ENCODE results near the gene MYBL2. TPM values are rescaled to one million over a fixed set of nuclear protein-coding genes. Genes with fewer than 3 reads are reported as not detected.

The MYBL2 gene
- total and polyA plus RNA-seq, 2 donors (not counting 3 experiments of a cell fraction or from before 2014, with no cell fraction given): 35.7 to 105 TPM

DNA sequence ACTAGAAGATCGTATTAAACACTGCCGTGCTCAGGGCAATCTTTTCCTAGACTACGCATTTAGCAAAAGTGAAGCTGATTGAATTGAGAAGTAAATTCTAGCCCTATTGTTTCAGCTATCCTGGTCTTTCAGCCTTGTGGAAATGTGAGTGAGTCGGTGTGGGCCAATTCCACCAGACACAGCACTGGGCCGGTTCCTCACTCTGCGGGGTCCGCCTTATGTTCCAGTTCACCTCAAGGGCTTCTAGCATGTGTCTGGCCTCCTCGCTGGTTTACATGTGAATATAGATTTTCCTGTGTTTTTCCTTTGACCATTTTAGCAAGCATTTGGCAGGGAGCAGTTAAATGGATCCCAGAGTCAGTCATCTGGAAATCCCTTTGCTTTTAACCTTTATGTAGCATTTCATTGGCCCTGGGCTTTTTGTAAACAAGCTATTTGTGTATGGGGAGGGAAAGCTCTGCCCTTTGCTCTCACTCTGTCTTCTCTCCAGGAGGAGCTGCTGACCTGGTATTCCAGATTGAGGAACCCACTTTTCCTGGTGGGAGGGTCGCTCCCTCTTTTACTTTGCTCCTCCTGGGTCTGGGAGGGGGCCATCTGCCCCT, 72.3 kb downstream of the MYBL2 start:
- H3K9me3 ChIP-seq (replicated peaks; ENCODE audit: control insufficient read depth, insufficient read depth, low read length): no peaks in the 10 kb centered on the region
- H3K79me2 ChIP-seq (ENCODE audit: control insufficient read depth, insufficient read depth, low read length): no peaks in the 10 kb centered on the region
- no TSS peak for BruUV-seq (replicated peaks)
- no peak overlapping the region for H2AFZ ChIP-seq (ENCODE audit: low read depth, low read length)
- FAIRE-seq (no peak), DNase-seq (ENCODE audit: low read depth, low spot score) (no peak)
- no peaks in the 10 kb centered on the region for H3K36me3 ChIP-seq (ENCODE audit: control insufficient read depth in 2 of 2, extremely low read depth in 1 of 2, insufficient read depth in 2 of 2, low read length in 2 of 2)
- ChIA-PET CTCF (interaction anchor here (0.6 to 1.0 kb wide), 2 partner anchors 149 to 341 kb away, joined by 3 read pairs; partner anchors contain the start of gene IFT52), POLR2A (no interaction called here)
- intact Hi-C loops (cut with micrococcal nuclease): no loop called here
- TF ChIP-seq JUN (IDR thresholded peaks at IDR 0.05; ENCODE audit: borderline replicate concordance, insufficient read depth, insufficient read length, low read depth): no peak
- TF ChIP-seq, protein P1, sequence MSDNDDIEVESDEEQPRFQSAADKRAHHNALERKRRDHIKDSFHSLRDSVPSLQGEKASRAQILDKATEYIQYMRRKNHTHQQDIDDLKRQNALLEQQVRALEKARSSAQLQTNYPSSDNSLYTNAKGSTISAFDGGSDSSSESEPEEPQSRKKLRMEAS (IDR thresholded peaks at IDR 0.05; ENCODE audit: insufficient read depth, insufficient read length): no peak
- no peak for TF ChIP-seq FOS (IDR thresholded peaks at IDR 0.05; ENCODE audit: borderline replicate concordance, insufficient read depth, low read length)
- no peak for TF ChIP-seq EZH2 (IDR thresholded peaks at IDR 0.05; ENCODE audit: borderline replicate concordance, low read depth, low read length, severe bottlenecking)
- no peak for TF ChIP-seq POLR2AphosphoS5 (IDR thresholded peaks at IDR 0.05; ENCODE audit: insufficient read depth, low read depth, low read length)
- TF ChIP-seq GATA2 (IDR thresholded peaks at IDR 0.05; ENCODE audit: insufficient read depth, insufficient read length, low read depth, low read length): no peak
- TF ChIP-seq, protein P2, sequence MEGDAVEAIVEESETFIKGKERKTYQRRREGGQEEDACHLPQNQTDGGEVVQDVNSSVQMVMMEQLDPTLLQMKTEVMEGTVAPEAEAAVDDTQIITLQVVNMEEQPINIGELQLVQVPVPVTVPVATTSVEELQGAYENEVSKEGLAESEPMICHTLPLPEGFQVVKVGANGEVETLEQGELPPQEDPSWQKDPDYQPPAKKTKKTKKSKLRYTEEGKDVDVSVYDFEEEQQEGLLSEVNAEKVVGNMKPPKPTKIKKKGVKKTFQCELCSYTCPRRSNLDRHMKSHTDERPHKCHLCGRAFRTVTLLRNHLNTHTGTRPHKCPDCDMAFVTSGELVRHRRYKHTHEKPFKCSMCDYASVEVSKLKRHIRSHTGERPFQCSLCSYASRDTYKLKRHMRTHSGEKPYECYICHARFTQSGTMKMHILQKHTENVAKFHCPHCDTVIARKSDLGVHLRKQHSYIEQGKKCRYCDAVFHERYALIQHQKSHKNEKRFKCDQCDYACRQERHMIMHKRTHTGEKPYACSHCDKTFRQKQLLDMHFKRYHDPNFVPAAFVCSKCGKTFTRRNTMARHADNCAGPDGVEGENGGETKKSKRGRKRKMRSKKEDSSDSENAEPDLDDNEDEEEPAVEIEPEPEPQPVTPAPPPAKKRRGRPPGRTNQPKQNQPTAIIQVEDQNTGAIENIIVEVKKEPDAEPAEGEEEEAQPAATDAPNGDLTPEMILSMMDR (IDR thresholded peaks at IDR 0.05; ENCODE audit: extremely low read depth in 1 of 2, insufficient read depth in 1 of 2, low read depth in 1 of 2, low read length in 2 of 2): no peak
- no peak for TF ChIP-seq POLR2A (IDR thresholded peaks at IDR 0.05; ENCODE audit: low read depth, low read length)
- no peak for TF ChIP-seq MYC (IDR thresholded peaks at IDR 0.05; ENCODE audit: low read depth, low read length)
- no peaks in the 10 kb centered on the region for H4K20me1 ChIP-seq (replicated peaks; ENCODE audit: control insufficient read depth, extremely low read depth, insufficient read depth, low read length)
- H3K4me3 ChIP-seq (replicated peaks in 1 of 3; ENCODE audit: insufficient read depth in 1 of 3, low read depth in 1 of 3, low read length in 3 of 3): no peak overlapping the region
- H3K4me2 ChIP-seq (ENCODE audit: insufficient read depth, low read length): no peak overlapping the region
- no peak overlapping the region for H3K27ac ChIP-seq (ENCODE audit: insufficient read depth, low read depth, low read length)
- H3K4me1 ChIP-seq (ENCODE audit: control insufficient read depth, extremely low read depth, insufficient read depth, low read length): no peaks in the 10 kb centered on the region
- H3K9me1 ChIP-seq (replicated peaks; ENCODE audit: control insufficient read depth, extremely low read depth, insufficient read depth, low read length): no peaks in the 10 kb centered on the region
- dilution Hi-C loops (cut with MboI; ENCODE audit: extremely low pct_ligation_motif_present, low sequenced_read_pairs): no loop called here
- H3K9ac ChIP-seq (replicated peaks; ENCODE audit: extremely low read depth, insufficient read depth, low read length): no peak overlapping the region
- peaks cover 0 to 4% of the 10 kb centered on the region in 2 experiments for H3K27me3 ChIP-seq (ENCODE audit: control insufficient read depth in 2 of 2, insufficient read depth in 2 of 2, low read length in 2 of 2)
